Measurements from ENCODE around the gene TUBB3.
"Not testable (repeated sequence)": the region's sequence is repeated elsewhere in the genome, so short reads cannot be mapped to it uniquely, and the experiment has no call there.

Gene TUBB3

GRCh38 chr16:89922884-89923639, at the start of gene TUBB3:
Gene TUBB3, plus strand, starts transcription at chr16:89923342. Its CDS starts 60 bp downstream, at chr16:89923402.
- DNase-seq (ENCODE audit: low spot score) = peak; percentile 99

- DNase-seq (ENCODE audit: low spot score) = peak; percentile 99
Observed at GRCh38 chr16:89873972-89874689, 49.0 kb upstream of the TUBB3 start.

GRCh38 chr16:89879123-89879522, 44.0 kb upstream of the TUBB3 start:
- not testable (repeated sequence) for DNase-seq (ENCODE audit: low spot score)

- DNase-seq (ENCODE audit: low spot score) = no peak
Observed at GRCh38 chr16:89880477-89881367, 42.4 kb upstream of the TUBB3 start.

- DNase-seq (ENCODE audit: low spot score) = no peak
Observed at GRCh38 chr16:89881368-89881730, 41.8 kb upstream of the TUBB3 start.

- no peak for DNase-seq (ENCODE audit: low spot score)
Observed at GRCh38 chr16:89883346-89884040, 39.6 kb upstream of the TUBB3 start.

- DNase-seq (ENCODE audit: low spot score) = no peak
Observed at GRCh38 chr16:89884041-89884421, 39.1 kb upstream of the TUBB3 start.

- DNase-seq (ENCODE audit: low spot score) = no peak
Observed at GRCh38 chr16:89887243-89887642, 35.9 kb upstream of the TUBB3 start.

- DNase-seq (ENCODE audit: low spot score) = no peak
Observed at GRCh38 chr16:89890200-89890599, 32.9 kb upstream of the TUBB3 start.

- no peak for DNase-seq (ENCODE audit: low spot score)
Observed at GRCh38 chr16:89890886-89891657, 32.1 kb upstream of the TUBB3 start.

GRCh38 chr16:89892055-89892630, 31.0 kb upstream of the TUBB3 start:
- no peak for DNase-seq (ENCODE audit: low spot score)

- DNase-seq (ENCODE audit: low spot score) = no peak
Observed at GRCh38 chr16:89892635-89893034, 30.5 kb upstream of the TUBB3 start.

- no peak for DNase-seq (ENCODE audit: low spot score)
Observed at GRCh38 chr16:89893642-89894548, 29.2 kb upstream of the TUBB3 start.

GRCh38 chr16:89895482-89896250, 27.5 kb upstream of the TUBB3 start:
- DNase-seq (ENCODE audit: low spot score) = no peak

- no peak for DNase-seq (ENCODE audit: low spot score)
Observed at GRCh38 chr16:89897204-89897603, 25.9 kb upstream of the TUBB3 start.

- DNase-seq (ENCODE audit: low spot score) = no peak
Observed at GRCh38 chr16:89898201-89898967, 24.8 kb upstream of the TUBB3 start.

GRCh38 chr16:89899879-89900481, 23.2 kb upstream of the TUBB3 start:
- DNase-seq (ENCODE audit: low spot score) = no peak

GRCh38 chr16:89900885-89901284, 22.3 kb upstream of the TUBB3 start:
- no peak for DNase-seq (ENCODE audit: low spot score)

All from GM03348 (cell line).